Uterus (tissue), 2 donors: Measurements from ENCODE around the gene SDCCAG8.

Experiments used
- POLR2A ChIP-seq, 2 donors: fragments of 450-650 bp; IDR thresholded peaks; one replicate each; pipeline ENCODE4 v1.6.1; 2016; ENCODE audit warnings: antibody characterized with exemption in 2 of 2, mild to moderate bottlenecking in 1 of 2, moderate library complexity in 1 of 2
- TF ChIP-seq, protein P1 (sequence below), 4 experiments: fragments of 200-600 bp in 2 of 4; fragments of 450-650 bp in 2 of 4; sonication (generic) in 2 of 4; IDR thresholded peaks; one replicate each; pipeline ENCODE4 v1.5.1; 2016 to 2019; ENCODE audit warnings: antibody characterized with exemption in 4 of 4, mild to moderate bottlenecking in 2 of 4, moderate library complexity in 1 of 4

DNA sequence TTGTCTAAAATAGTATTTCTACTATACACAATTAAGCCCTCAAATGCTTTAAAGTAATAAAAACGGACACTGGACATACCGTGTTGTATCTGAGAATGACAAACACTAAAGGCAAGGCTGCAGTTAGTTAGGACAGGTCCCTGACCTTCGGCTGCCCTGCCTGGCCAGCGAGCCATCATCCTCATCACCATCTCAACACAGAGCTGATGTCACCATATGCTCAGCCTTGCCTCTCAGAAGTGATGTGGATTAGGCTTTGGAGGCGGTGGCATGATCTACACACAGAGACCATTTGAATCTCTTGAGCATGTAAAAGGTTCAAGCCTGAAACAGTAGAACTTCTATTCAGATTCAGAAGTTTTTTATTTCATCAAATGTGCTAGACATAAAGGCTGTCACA, 244.7 kb downstream of the SDCCAG8 start:
- TF ChIP-seq, protein P1, sequence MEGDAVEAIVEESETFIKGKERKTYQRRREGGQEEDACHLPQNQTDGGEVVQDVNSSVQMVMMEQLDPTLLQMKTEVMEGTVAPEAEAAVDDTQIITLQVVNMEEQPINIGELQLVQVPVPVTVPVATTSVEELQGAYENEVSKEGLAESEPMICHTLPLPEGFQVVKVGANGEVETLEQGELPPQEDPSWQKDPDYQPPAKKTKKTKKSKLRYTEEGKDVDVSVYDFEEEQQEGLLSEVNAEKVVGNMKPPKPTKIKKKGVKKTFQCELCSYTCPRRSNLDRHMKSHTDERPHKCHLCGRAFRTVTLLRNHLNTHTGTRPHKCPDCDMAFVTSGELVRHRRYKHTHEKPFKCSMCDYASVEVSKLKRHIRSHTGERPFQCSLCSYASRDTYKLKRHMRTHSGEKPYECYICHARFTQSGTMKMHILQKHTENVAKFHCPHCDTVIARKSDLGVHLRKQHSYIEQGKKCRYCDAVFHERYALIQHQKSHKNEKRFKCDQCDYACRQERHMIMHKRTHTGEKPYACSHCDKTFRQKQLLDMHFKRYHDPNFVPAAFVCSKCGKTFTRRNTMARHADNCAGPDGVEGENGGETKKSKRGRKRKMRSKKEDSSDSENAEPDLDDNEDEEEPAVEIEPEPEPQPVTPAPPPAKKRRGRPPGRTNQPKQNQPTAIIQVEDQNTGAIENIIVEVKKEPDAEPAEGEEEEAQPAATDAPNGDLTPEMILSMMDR (IDR thresholded peaks at IDR 0.05) = no peak
- no peak for TF ChIP-seq POLR2A (IDR thresholded peaks at IDR 0.05)
